H1 (cell line): ENCODE data around the gene ATAD3A. TPM values are rescaled to one million over a fixed set of nuclear protein-coding genes. Genes with fewer than 3 reads are reported as not detected.

Experiments used
- CTCF ChIA-PET: fragments of 300-600 bp; sonication (Branson Sonifier 250); formaldehyde crosslinking; loops from one replicate; lab custom pipeline; 2021; ENCODE audit not compliant: partially characterized antibody; lab: Charles Lee
- POLR2A ChIA-PET: fragments of 300-600 bp; sonication (Branson Sonifier 250); formaldehyde crosslinking; loops from one replicate; lab custom pipeline; 2021; ENCODE audit warnings: inconsistent platforms; ENCODE audit not compliant: partially characterized antibody; lab: Charles Lee
- DNase-seq, 2 experiments: peaks; one replicate each; pipeline versions ENCODE4 v3.0.0 to v3.0.0-alpha.2; 2010 to 2022; ENCODE audit warnings: low spot score in 2 of 2, low read depth in 1 of 2, mixed read lengths in 1 of 2
- FAIRE-seq: peaks from 2 replicates; lab custom pipeline; 2011; peaks lifted over from hg19 to GRCh38; lab: Jason Lieb, UNC
- H2AFZ ChIP-seq: 2 replicates; pipeline ENCODE4 v1.8.1; 2012; ENCODE audit warnings: low read length, inconsistent platforms
- H2AK5ac ChIP-seq: 2 replicates; pipeline ENCODE4 v1.6.1; 2013; ENCODE audit warnings: low read depth, low read length
- H2BK120ac ChIP-seq: replicated peaks from 2 replicates; pipeline ENCODE3; 2013; ENCODE audit warnings: low read depth, low read length, inconsistent platforms
- H2BK12ac ChIP-seq: 2 replicates; pipeline ENCODE4 v1.6.1; 2013; ENCODE audit warnings: low read depth, low read length
- H2BK15ac ChIP-seq: 2 replicates; pipeline ENCODE4 v1.6.1; 2013; ENCODE audit warnings: low read length
- H2BK20ac ChIP-seq: 2 replicates; pipeline ENCODE4 v1.6.1; 2013; ENCODE audit warnings: low read length
- H2BK5ac ChIP-seq: 2 replicates; pipeline ENCODE4 v1.6.1; 2013; ENCODE audit warnings: low read depth, low read length
- H3K14ac ChIP-seq: 2 replicates; pipeline ENCODE4 v1.6.1; 2013; ENCODE audit warnings: inconsistent platforms; ENCODE audit not compliant: insufficient read length
- H3K18ac ChIP-seq: 2 replicates; pipeline ENCODE4 v1.6.1; 2013; ENCODE audit warnings: low read length; ENCODE audit errors: extremely low read depth
- H3K23ac ChIP-seq: 2 replicates; pipeline ENCODE4 v1.6.1; 2013; ENCODE audit warnings: inconsistent platforms; ENCODE audit not compliant: insufficient read length
- H3K23me2 ChIP-seq: 2 replicates; pipeline ENCODE4 v1.6.1; 2013; ENCODE audit warnings: low read depth, low read length
- H3K27ac ChIP-seq: 2 replicates; pipeline ENCODE4 v1.6.1; 2011; ENCODE audit warnings: low read depth, low read length, inconsistent platforms
- H3K27me3 ChIP-seq, 4 experiments: replicated peaks in 1 of 4; 1 replicate in 1 of 4; 2 replicates in 3 of 4; pipeline versions ENCODE4 v1.6.1 to v1.8.1; 2011 to 2013; ENCODE audit warnings: low read length in 3 of 4, mild to moderate bottlenecking in 3 of 4, inconsistent platforms in 2 of 4, mixed read lengths in 2 of 4, moderate library complexity in 1 of 4; ENCODE audit not compliant: control insufficient read depth in 3 of 4, insufficient read depth in 3 of 4; ENCODE audit errors: extremely low read depth in 1 of 4
- H3K36me3 ChIP-seq, 4 experiments: 2 replicates each; pipeline versions ENCODE4 v1.6.1 to v1.8.1; 2011 to 2013; ENCODE audit warnings: mild to moderate bottlenecking in 4 of 4, low read length in 3 of 4, moderate library complexity in 2 of 4, control low read depth in 1 of 4, inconsistent platforms in 1 of 4; ENCODE audit not compliant: insufficient read depth in 4 of 4, control insufficient read depth in 2 of 4
- H3K4ac ChIP-seq: replicated peaks from 2 replicates; pipeline ENCODE3; 2013; ENCODE audit warnings: low read length, low read depth, mixed read lengths, inconsistent platforms; ENCODE audit not compliant: insufficient read length
- H3K4me1 ChIP-seq, 4 experiments: replicated peaks in 1 of 4; 1 replicate in 1 of 4; 2 replicates in 3 of 4; pipeline versions ENCODE4 v1.6.1 to v1.8.1; 2011 to 2013; ENCODE audit warnings: low read length in 3 of 4, inconsistent platforms in 2 of 4, mixed read lengths in 1 of 4; ENCODE audit not compliant: insufficient read depth in 4 of 4, control insufficient read depth in 3 of 4
- H3K4me2 ChIP-seq, 2 experiments: 2 replicates each; pipeline versions ENCODE4 v1.6.1 to v1.8.1; 2011 to 2013; ENCODE audit warnings: low read depth in 2 of 2, low read length in 2 of 2, control low read depth in 1 of 2, inconsistent platforms in 1 of 2, mild to moderate bottlenecking in 1 of 2; ENCODE audit not compliant: insufficient read depth in 1 of 2
- H3K4me3 ChIP-seq, 4 experiments: fragments of 200-600, 300-600 bp in 1 of 4; sonication (generic), shearing (Covaris generic), sonication (Bioruptor Twin) in 1 of 4; 2 replicates each; pipeline versions ENCODE4 v1.5.1 to v1.8.1; 2011 to 2016; ENCODE audit warnings: low read length in 4 of 4, low read depth in 3 of 4, control low read depth in 2 of 4, inconsistent platforms in 2 of 4, mild to moderate bottlenecking in 2 of 4, mixed read lengths in 1 of 4, moderate library complexity in 1 of 4; ENCODE audit not compliant: insufficient read depth in 2 of 4; ENCODE audit errors: extremely low read depth in 1 of 4
- H3K56ac ChIP-seq: replicated peaks from 2 replicates; pipeline ENCODE3; 2013; ENCODE audit warnings: low read depth, mild to moderate bottlenecking, mixed read lengths, low read length, inconsistent platforms; ENCODE audit not compliant: insufficient read length
- H3K79me1 ChIP-seq: 2 replicates; pipeline ENCODE4 v1.6.1; 2013; ENCODE audit warnings: low read depth, low read length, control low read depth
- H3K79me2 ChIP-seq, 2 experiments: 2 replicates each; pipeline versions ENCODE4 v1.6.1 to v1.8.1; 2012 to 2013; ENCODE audit warnings: low read length in 2 of 2, mild to moderate bottlenecking in 2 of 2, inconsistent platforms in 1 of 2; ENCODE audit not compliant: insufficient read depth in 2 of 2, control insufficient read depth in 1 of 2
- H3K9ac ChIP-seq, 4 experiments: replicated peaks in 1 of 4; 1 replicate in 1 of 4; 2 replicates in 3 of 4; pipeline versions ENCODE4 v1.6.1 to v1.8.1; 2011 to 2013; ENCODE audit warnings: low read depth in 3 of 4, low read length in 3 of 4, control low read depth in 2 of 4, mild to moderate bottlenecking in 2 of 4, moderate library complexity in 2 of 4, inconsistent platforms in 1 of 4; ENCODE audit errors: extremely low read depth in 1 of 4
- H3K9me3 ChIP-seq, 2 experiments: 2 replicates each; pipeline versions ENCODE4 v1.6.1 to v1.8.1; 2012 to 2013; ENCODE audit warnings: mild to moderate bottlenecking in 2 of 2, moderate library complexity in 2 of 2, control low read depth in 1 of 2, inconsistent platforms in 1 of 2, low read depth in 1 of 2, low read length in 1 of 2, mixed read lengths in 1 of 2; ENCODE audit not compliant: insufficient read depth in 2 of 2
- H4K20me1 ChIP-seq, 2 experiments: replicated peaks in 1 of 2; 2 replicates each; pipeline versions ENCODE3 to v1.8.1; 2011 to 2013; ENCODE audit warnings: inconsistent platforms in 2 of 2, low read length in 2 of 2, mild to moderate bottlenecking in 1 of 2; ENCODE audit not compliant: insufficient read depth in 2 of 2, control insufficient read depth in 1 of 2
- H4K5ac ChIP-seq: 2 replicates; pipeline ENCODE4 v1.6.1; 2013; ENCODE audit warnings: low read length, low read depth, mixed read lengths, inconsistent platforms; ENCODE audit not compliant: insufficient read length
- H4K8ac ChIP-seq: 2 replicates; pipeline ENCODE4 v1.8.0; 2013; ENCODE audit warnings: mild to moderate bottlenecking, moderate library complexity, low read length, inconsistent platforms; ENCODE audit not compliant: insufficient read depth; ENCODE audit errors: extremely low read depth
- H4K91ac ChIP-seq: replicated peaks from 2 replicates; pipeline ENCODE3; 2013; ENCODE audit warnings: low read length, mixed read lengths, inconsistent platforms; ENCODE audit not compliant: insufficient read length
- ATF3 ChIP-seq: IDR thresholded peaks from 2 replicates; pipeline ENCODE4 v1.6.1; 2011; ENCODE audit warnings: low read depth, mild to moderate bottlenecking, low read length; ENCODE audit not compliant: insufficient read depth
- EP300 ChIP-seq, 2 experiments: IDR thresholded peaks; 1 replicate in 1 of 2; 2 replicates in 1 of 2; pipeline ENCODE4 v1.6.1; 2011 to 2012; ENCODE audit warnings: low read depth in 2 of 2, low read length in 2 of 2, mild to moderate bottlenecking in 2 of 2, borderline replicate concordance in 1 of 2, inconsistent platforms in 1 of 2, moderate library complexity in 1 of 2
- EZH2 ChIP-seq: fragments of 200-600 bp; sonication (generic); IDR thresholded peaks from 2 replicates; pipeline ENCODE4 v1.7.1; 2012; ENCODE audit warnings: low read depth, mild to moderate bottlenecking, moderate library complexity, low read length, inconsistent platforms; ENCODE audit not compliant: severe bottlenecking
- KDM1A ChIP-seq: fragments of 200-600, 300-600 bp; sonication (generic); IDR thresholded peaks from 2 replicates; pipeline ENCODE4 v1.7.1; 2016; ENCODE audit warnings: mild to moderate bottlenecking, low read length, borderline replicate concordance
- KDM4A ChIP-seq: IDR thresholded peaks from one replicate; pipeline ENCODE4 v1.7.1; 2012; ENCODE audit warnings: low read depth, mild to moderate bottlenecking, moderate library complexity, low read length, inconsistent platforms; ENCODE audit not compliant: severe bottlenecking
- RNF2 ChIP-seq: fragments of 200-900, 300-1000 bp; sonication (generic); IDR thresholded peaks from 2 replicates; pipeline ENCODE4 v1.7.1; 2016; ENCODE audit warnings: borderline replicate concordance, low read depth, mild to moderate bottlenecking, antibody characterized with exemption, low read length; ENCODE audit not compliant: poor library complexity, severe bottlenecking; ENCODE audit errors: missing control alignments
- SRF ChIP-seq: IDR thresholded peaks from 2 replicates; pipeline ENCODE4 v1.6.1; 2011; ENCODE audit warnings: mild to moderate bottlenecking, low read depth, low read length, moderate library complexity
- TAF1 ChIP-seq: IDR thresholded peaks from 2 replicates; pipeline ENCODE4 v1.6.1; 2011; ENCODE audit warnings: mild to moderate bottlenecking, low read depth, low read length
- TBP ChIP-seq: IDR thresholded peaks from 2 replicates; pipeline ENCODE4 v1.6.1; 2011; ENCODE audit warnings: low read depth, low read length, improper control_type of control experiment
- ZNF274 ChIP-seq: IDR thresholded peaks from 2 replicates; pipeline ENCODE4 v1.7.0; 2012; ENCODE audit warnings: low read length, borderline replicate concordance; ENCODE audit errors: extremely low read depth
- WGBS, 2 experiments: shearing (Covaris generic) in 1 of 2; methylation state at CpG; one replicate each; pipeline versions ENCODE4 v1.1.6 to v1.1.7; 2013 to 2015; ENCODE audit warnings: low lambda C conversion rate in 2 of 2, mixed read lengths in 2 of 2, inconsistent platforms in 1 of 2, low coverage in 1 of 2, missing lambda C conversion rate in 1 of 2; ENCODE audit not compliant: insufficient replicate concordance in 2 of 2, insufficient coverage in 1 of 2, insufficient read length in 1 of 2; ENCODE audit errors: extremely low coverage in 1 of 2, missing lambda C conversion rate in 1 of 2; 5-methylcytosine and 5-hydroxymethylcytosine counted together
- polyA plus RNA-seq, 7 experiments: library from polyadenylated mRNA; depleted of rRNA in 3 of 7; stranded (reverse) in 5 of 7; unstranded in 2 of 7; fragments of >200 nt in 5 of 7; fragments of 200-250 nt in 2 of 7; gene quantifications; 1 replicate in 5 of 7; 2 replicates in 1 of 7; 4 replicates in 1 of 7; pipeline versions ENCODE4 v1.2.1 to v1.2.3, GENCODE V29; 2011 to 2013; ENCODE audit warnings: missing spikeins in 2 of 7, mixed read lengths in 2 of 7
- total RNA-seq: library from RNA; stranded (reverse); fragmentation: NEBNext Ultra II Directional; extraction: Animal tissue kit (Norgen Biotek cat#: 25700); gene quantifications from 2 replicates; pipeline ENCODE4 v1.2.1, GENCODE V29; 2021

ATAD3A gene
- total and polyA plus RNA-seq, 2 of the 8 experiments (the other 6 are each of a cell fraction or from before 2014, with no cell fraction given): 28.3 to 64.7 TPM

GRCh38 chr1:1560178-1560577, 48.2 kb downstream of the ATAD3A start:
- H3K36me3 ChIP-seq: peaks cover 16 to 39% (median 24%) of the 10 kb centered on the region in 4 experiments
- POLR2A ChIA-PET: interaction anchor here (0.9 to 23.0 kb wide), 3 partner anchors 4 to 192 kb away, joined by 3 to 367 read pairs (median 367); no protein-coding TSS in a partner anchor

More at GRCh38 chr1:1560178-1560577, 48.2 kb downstream of the ATAD3A start:
- Histone ChIP-seq H3K56ac (no peak overlapping the region), H2BK20ac (no peak overlapping the region), H3K27ac (no peak overlapping the region), H2BK15ac (no peak overlapping the region), H3K23ac (no peak overlapping the region), H4K8ac (no peak overlapping the region), H3K23me2 (no peaks in the 10 kb centered on the region), H3K18ac (no peak overlapping the region), H3K9me3 (no peaks in the 10 kb centered on the region), H3K4me2 (no peak overlapping the region), H3K27me3 (no peaks in the 10 kb centered on the region), H3K79me2 (peaks cover under 1 to 27% of the 10 kb centered on the region in 2 experiments; a peak in 3 of 4 replicates), H2BK5ac (no peak overlapping the region), H4K20me1 (peaks cover 11 to 31% of the 10 kb centered on the region in 2 experiments), H2BK120ac (no peak overlapping the region), H3K9ac (no peak overlapping the region), H4K5ac (no peak overlapping the region), H2AK5ac (no peak overlapping the region), H3K4ac (no peak overlapping the region), H4K91ac (no peak overlapping the region), H3K79me1 (peaks cover 5% of the 10 kb centered on the region), H2BK12ac (no peak overlapping the region), H3K14ac (no peak overlapping the region), H3K4me3 (no peak overlapping the region), H3K4me1 (no peaks in the 10 kb centered on the region), H2AFZ (no peak overlapping the region)
- DNase-seq (no peak), FAIRE-seq (no peak)
- TF ChIP-seq TAF1 (no peak), KDM4A (no peak), EZH2 (no peak), EP300 (IDR thresholded peaks at IDR 0.05; ENCODE audit: borderline replicate concordance in 1 of 2, low read depth in 2 of 2, low read length in 2 of 2) (no peak), ZNF274 (no peak), ATF3 (no peak), KDM1A (no peak), SRF (no peak), TBP (no peak), RNF2 (no peak)
- CTCF ChIA-PET: interaction anchor here (1.3 to 2.4 kb wide), 4 partner anchors 9 to 59 kb away, joined by 3 to 8 read pairs (median 6); no protein-coding TSS in a partner anchor
- 97% methylated on average over 9 of the region's 9 CpGs; no CpG with 5 or more reads in 1 of the 2 experiments for WGBS, 2 experiments
